ENCODE results near the gene CACNA1B. TPM values are rescaled to one million over a fixed set of nuclear protein-coding genes. Genes with fewer than 3 reads are reported as not detected.

The CACNA1B gene
- total and polyA plus RNA-seq, 2 of the 4 experiments (the other 2 are of a cell fraction), result 0.02 TPM; not detected in 1

GRCh38 chr9:138080979-138081378 lies 203.4 kb downstream of the CACNA1B start:
- WGBS, 2 experiments (ENCODE audit: extremely low coverage in 2 of 2, insufficient read length in 1 of 2), result 0% methylated on average over 2 of the region's 5 CpGs; no CpG with 5 or more reads in 1 of the 2 experiments
- Histone ChIP-seq H3K9ac (ENCODE audit: low read depth, low read length) (no peak overlapping the region), H3K27ac (ENCODE audit: insufficient read depth, low read length) (no peak overlapping the region), H4K20me1 (ENCODE audit: insufficient read depth, low read length) (no peaks in the 10 kb centered on the region), H2AK9ac (replicated peaks; ENCODE audit: low read depth, low read length, poor library complexity) (no peak overlapping the region), H4K8ac (ENCODE audit: low read depth in 2 of 2, low read length in 2 of 2) (no peak overlapping the region), H2AK5ac (ENCODE audit: low read depth, low read length) (no peak overlapping the region), H3K56ac (ENCODE audit: extremely low read depth, insufficient read depth, low read length) (no peak overlapping the region), H2AFZ (replicated peaks; ENCODE audit: low read length, poor library complexity) (no peak overlapping the region), H3K9me1 (ENCODE audit: insufficient read depth, low read length) (no peaks in the 10 kb centered on the region), H3K4me2 (ENCODE audit: low read depth, low read length) (no peak overlapping the region), H2BK120ac (ENCODE audit: low read depth, low read length) (no peak overlapping the region), H3K36me3 (ENCODE audit: control insufficient read depth, insufficient read depth, low read length) (no peaks in the 10 kb centered on the region), H3K14ac (replicated peaks; ENCODE audit: low read depth, low read length) (no peak overlapping the region), H3K27me3 (ENCODE audit: control insufficient read depth, insufficient read depth, low read length) (no peaks in the 10 kb centered on the region), H3K23ac (ENCODE audit: low read depth, low read length) (no peak overlapping the region), H2BK15ac (ENCODE audit: low read depth, low read length) (no peak overlapping the region), H3K79me1 (ENCODE audit: low read depth in 1 of 2, low read length in 2 of 2) (no peaks in the 10 kb centered on the region), H3K18ac (ENCODE audit: low read depth, low read length) (no peak overlapping the region), H3K4me1 (ENCODE audit: control insufficient read depth, insufficient read depth, low read length) (no peaks in the 10 kb centered on the region), H4K91ac (ENCODE audit: insufficient read depth, low read depth, low read length) (no peak overlapping the region), H2BK5ac (ENCODE audit: low read depth, low read length, poor library complexity, severe bottlenecking) (no peak overlapping the region), H2BK20ac (ENCODE audit: low read depth, low read length) (no peak overlapping the region), H3K4me3 (ENCODE audit: insufficient read depth, low read depth, low read length) (no peak overlapping the region), H3K9me3 (ENCODE audit: control insufficient read depth, insufficient read depth, low read length) (peaks cover 59% of the 10 kb centered on the region), H3K4ac (ENCODE audit: low read depth, low read length) (no peak overlapping the region), H4K5ac (ENCODE audit: low read depth, low read length) (no peak overlapping the region)
- DNase-seq, result no peak
- TF ChIP-seq SMC3 (IDR thresholded peaks at IDR 0.05; ENCODE audit: low read depth, low read length) (no peak), BHLHE40 (IDR thresholded peaks at IDR 0.05; ENCODE audit: low read depth, low read length) (no peak), MXI1 (IDR thresholded peaks at IDR 0.05; ENCODE audit: borderline replicate concordance, low read depth, low read length) (no peak), ELK1 (IDR thresholded peaks at IDR 0.05; ENCODE audit: borderline replicate concordance, low read depth, low read length) (no peak), RAD21 (IDR thresholded peaks at IDR 0.05; ENCODE audit: low read length) (no peak), USF2 (IDR thresholded peaks at IDR 0.05; ENCODE audit: low read depth, low read length) (no peak), POLR2A (IDR thresholded peaks at IDR 0.05; ENCODE audit: low read depth, low read length) (no peak), MAFK (IDR thresholded peaks at IDR 0.05; ENCODE audit: low read depth, low read length) (no peak), CEBPB (IDR thresholded peaks at IDR 0.05; ENCODE audit: low read depth, low read length) (no peak)
- ChIA-PET CTCF (no interaction called here), POLR2A (ENCODE audit: unreplicated experiment) (no interaction called here)
- BruUV-seq (replicated peaks), result no TSS peak
- in situ Hi-C loops (cut with MboI; ENCODE audit: low sequenced_read_pairs) (no loop called here), dilution Hi-C loops (cut with HindIII; ENCODE audit: low sequenced_read_pairs, unreplicated experiment) (no loop called here), intact Hi-C loops (cut with micrococcal nuclease) (no loop called here)
- ATAC-seq (ENCODE audit: low read depth), result no peak

Measured in IMR-90 (cell line).